ENCODE data around the gene ITM2C.

Gene ITM2C

GRCh38 chr2:230861552-230862255 is 3.0 kb upstream of the ITM2C start:
- FAIRE-seq: no peak

GRCh38 chr2:230862292-230862691 is 2.5 kb upstream of the ITM2C start:
- no peak for FAIRE-seq

GRCh38 chr2:230863031-230863430 is 1.7 kb upstream of the ITM2C start:
- no peak for FAIRE-seq

GRCh38 chr2:230863442-230864121 is 1.2 kb upstream of the ITM2C start:
- FAIRE-seq: no peak

GRCh38 chr2:230864122-230864604 is 579 bp upstream of the ITM2C start:
- FAIRE-seq: no peak

- FAIRE-seq: no peak
Measured at GRCh38 chr2:230865307-230865765, 594 bp downstream of the ITM2C start.

- FAIRE-seq: no peak
Measured at GRCh38 chr2:230865766-230866755, 1.3 kb downstream of the ITM2C start.

- FAIRE-seq: no peak
Measured at GRCh38 chr2:230866756-230867523, 2.2 kb downstream of the ITM2C start.

- FAIRE-seq: no peak
Measured at GRCh38 chr2:230868161-230868946, 3.6 kb downstream of the ITM2C start.

- FAIRE-seq: no peak
Measured at GRCh38 chr2:230868947-230869913, 4.5 kb downstream of the ITM2C start.

GRCh38 chr2:230869914-230870543 is 5.3 kb downstream of the ITM2C start:
- FAIRE-seq: no peak

GRCh38 chr2:230870544-230871360 is 6.0 kb downstream of the ITM2C start:
- FAIRE-seq: no peak

- FAIRE-seq: no peak
Measured at GRCh38 chr2:230871361-230872150, 6.8 kb downstream of the ITM2C start.

- no peak for FAIRE-seq
Measured at GRCh38 chr2:230872151-230872967, 7.6 kb downstream of the ITM2C start.

- no peak for FAIRE-seq
Measured at GRCh38 chr2:230872968-230873660, 8.4 kb downstream of the ITM2C start.
